DND-41 (cell line): ENCODE results near the gene MREG.

ENCODE experiments used
- ATAC-seq: fragments of 200-7000 bp; cut with Tn5 transposase; 3 replicates; pipeline ENCODE4 v1.9.1; 2021; ENCODE audit warnings: low read depth; ENCODE audit not compliant: insufficient read depth
- DNase-seq: peaks from one replicate; pipeline ENCODE4 v3.0.0-alpha.2; 2020
- H2AFZ ChIP-seq: 2 replicates; pipeline ENCODE4 v1.6.0; 2012; ENCODE audit warnings: low read depth, low read length
- H3K27ac ChIP-seq: 2 replicates; pipeline ENCODE4 v1.5.1; 2012; ENCODE audit warnings: low read length, inconsistent platforms
- H3K27me3 ChIP-seq: fragments of 200-600 bp; sonication (generic); 2 replicates; pipeline ENCODE4 v1.6.0; 2012; ENCODE audit warnings: low read length, mild to moderate bottlenecking, inconsistent platforms; ENCODE audit not compliant: insufficient read depth, poor library complexity
- H3K36me3 ChIP-seq: 2 replicates; pipeline ENCODE4 v1.5.1; 2012; ENCODE audit warnings: low read length, inconsistent platforms; ENCODE audit not compliant: insufficient read depth
- H3K4me1 ChIP-seq: 2 replicates; pipeline ENCODE4 v1.5.1; 2012; ENCODE audit warnings: mild to moderate bottlenecking, low read length; ENCODE audit not compliant: insufficient read depth
- H3K4me2 ChIP-seq: 2 replicates; pipeline ENCODE4 v1.6.0; 2012; ENCODE audit warnings: mild to moderate bottlenecking, moderate library complexity, low read length, inconsistent platforms; ENCODE audit not compliant: insufficient read depth
- H3K4me3 ChIP-seq, 2 experiments: fragments of 200-600 bp in 1 of 2; shearing (Covaris generic) in 1 of 2; 2 replicates each; pipeline ENCODE4 v1.5.1; 2012 to 2016; ENCODE audit warnings: inconsistent platforms in 2 of 2, low read length in 2 of 2, mild to moderate bottlenecking in 2 of 2, low read depth in 1 of 2, moderate library complexity in 1 of 2
- H3K79me2 ChIP-seq: 2 replicates; pipeline ENCODE4 v1.6.0; 2012; ENCODE audit warnings: low read length, inconsistent platforms; ENCODE audit not compliant: insufficient read depth
- H3K9ac ChIP-seq: 2 replicates; pipeline ENCODE4 v1.6.0; 2012; ENCODE audit warnings: low read depth, mild to moderate bottlenecking, inconsistent platforms, low read length, moderate library complexity
- H3K9me3 ChIP-seq: 2 replicates; pipeline ENCODE4 v1.5.1; 2012; ENCODE audit warnings: low read length, moderate library complexity, mild to moderate bottlenecking, inconsistent platforms; ENCODE audit not compliant: insufficient read depth, severe bottlenecking
- H4K20me1 ChIP-seq: 2 replicates; pipeline ENCODE4 v1.6.0; 2012; ENCODE audit warnings: low read length; ENCODE audit not compliant: insufficient read depth
- EZH2 ChIP-seq: IDR thresholded peaks from 3 replicates; pipeline ENCODE4 v1.6.1; 2012; ENCODE audit warnings: borderline replicate concordance, low read depth, mild to moderate bottlenecking, moderate library complexity, low read length, inconsistent platforms; ENCODE audit not compliant: severe bottlenecking
- TF ChIP-seq, protein P1 (sequence below): IDR thresholded peaks from 2 replicates; pipeline ENCODE4 v1.5.1; 2012; ENCODE audit warnings: borderline replicate concordance, low read length, moderate library complexity, mild to moderate bottlenecking; ENCODE audit not compliant: poor library complexity, severe bottlenecking; ENCODE audit errors: extremely low read depth

MREG gene

DNA sequence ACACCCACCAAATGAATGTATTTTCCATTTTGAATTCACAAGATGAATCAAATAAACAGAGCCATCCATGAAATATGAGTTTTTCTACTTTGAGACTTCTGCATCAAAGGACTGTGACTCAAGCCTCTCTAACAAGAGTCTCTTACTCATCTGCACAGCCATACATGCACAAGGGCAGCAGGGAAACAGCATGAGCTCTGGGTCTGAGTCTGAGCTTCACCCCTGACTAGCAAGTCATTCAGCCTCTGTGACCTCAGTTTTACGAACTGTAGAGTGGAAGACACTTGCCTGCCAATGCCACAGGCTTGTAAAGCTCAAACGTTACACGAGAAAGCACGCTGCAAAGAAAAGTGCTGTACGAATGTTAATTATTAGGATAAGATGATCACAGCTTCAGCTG, 42.9 kb downstream of the MREG start:
- ATAC-seq (no peak), DNase-seq (no peak)
- Histone ChIP-seq H3K4me1 (no peaks in the 10 kb centered on the region), H3K9me3 (no peaks in the 10 kb centered on the region), H3K4me3 (no peak overlapping the region), H3K79me2 (peaks cover 6% of the 10 kb centered on the region; the same call in 1 of the 2 replicates), H2AFZ (no peak overlapping the region), H3K27ac (no peak overlapping the region), H4K20me1 (peaks cover 10% of the 10 kb centered on the region), H3K27me3 (no peaks in the 10 kb centered on the region), H3K9ac (no peak overlapping the region), H3K36me3 (0 out of 2 replicates have a peak, but pooled peaks cover 2% of the 10 kb centered on the region), H3K4me2 (no peak overlapping the region)
- TF ChIP-seq EZH2: no peak
- TF ChIP-seq, protein P1, sequence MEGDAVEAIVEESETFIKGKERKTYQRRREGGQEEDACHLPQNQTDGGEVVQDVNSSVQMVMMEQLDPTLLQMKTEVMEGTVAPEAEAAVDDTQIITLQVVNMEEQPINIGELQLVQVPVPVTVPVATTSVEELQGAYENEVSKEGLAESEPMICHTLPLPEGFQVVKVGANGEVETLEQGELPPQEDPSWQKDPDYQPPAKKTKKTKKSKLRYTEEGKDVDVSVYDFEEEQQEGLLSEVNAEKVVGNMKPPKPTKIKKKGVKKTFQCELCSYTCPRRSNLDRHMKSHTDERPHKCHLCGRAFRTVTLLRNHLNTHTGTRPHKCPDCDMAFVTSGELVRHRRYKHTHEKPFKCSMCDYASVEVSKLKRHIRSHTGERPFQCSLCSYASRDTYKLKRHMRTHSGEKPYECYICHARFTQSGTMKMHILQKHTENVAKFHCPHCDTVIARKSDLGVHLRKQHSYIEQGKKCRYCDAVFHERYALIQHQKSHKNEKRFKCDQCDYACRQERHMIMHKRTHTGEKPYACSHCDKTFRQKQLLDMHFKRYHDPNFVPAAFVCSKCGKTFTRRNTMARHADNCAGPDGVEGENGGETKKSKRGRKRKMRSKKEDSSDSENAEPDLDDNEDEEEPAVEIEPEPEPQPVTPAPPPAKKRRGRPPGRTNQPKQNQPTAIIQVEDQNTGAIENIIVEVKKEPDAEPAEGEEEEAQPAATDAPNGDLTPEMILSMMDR: no peak

DNA sequence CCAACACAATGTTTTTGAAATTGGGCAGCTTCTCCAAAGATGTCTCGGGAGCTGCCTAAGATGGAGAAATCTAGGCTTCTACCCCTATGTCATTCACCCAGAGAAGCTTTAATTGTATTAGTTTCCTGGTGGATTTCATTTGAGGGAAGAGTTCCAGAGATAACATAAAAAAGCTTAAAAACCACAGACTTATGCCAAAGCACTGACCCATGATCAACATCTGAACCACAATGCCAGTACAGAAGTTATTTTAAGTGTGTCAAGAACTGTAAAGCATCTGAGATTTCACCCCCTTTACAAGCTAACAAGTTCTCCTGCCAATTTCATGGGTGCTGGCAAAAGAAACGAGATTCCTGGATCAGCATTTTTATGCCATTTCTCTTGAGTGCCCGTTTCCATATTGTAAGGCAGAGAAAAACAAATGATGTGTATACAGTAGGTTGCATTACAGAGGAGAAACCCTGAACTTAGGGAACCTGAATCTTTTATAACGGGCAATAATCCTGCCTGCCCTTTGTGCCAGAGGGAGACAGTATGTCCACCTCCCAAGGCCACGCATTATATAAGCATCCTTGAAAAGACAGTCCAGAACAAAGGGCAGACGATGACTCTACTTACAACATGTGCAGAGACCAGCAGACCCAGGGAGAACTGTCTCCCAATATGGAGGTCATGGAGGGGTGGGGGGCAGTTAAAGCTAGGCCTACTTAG, 44.1 kb downstream of the MREG start:
- H3K27ac ChIP-seq: no peak overlapping the region
- H4K20me1 ChIP-seq: peaks cover 4% of the 10 kb centered on the region
- DNase-seq: no peak

GRCh38 chr2:215968499-215968898, 44.9 kb downstream of the MREG start:
- no peaks in the 10 kb centered on the region for H3K4me1 ChIP-seq
- no peak for TF ChIP-seq EZH2
- TF ChIP-seq, protein P1: no peak
- no peak overlapping the region for H3K27ac ChIP-seq
- H4K20me1 ChIP-seq: peaks cover 3% of the 10 kb centered on the region; the same call in 1 of the 2 replicates
- no peaks in the 10 kb centered on the region for H3K27me3 ChIP-seq
- no peak overlapping the region for H3K4me2 ChIP-seq
- DNase-seq (no peak), ATAC-seq (no peak)
- H3K36me3 ChIP-seq: no peaks in the 10 kb centered on the region
- no peak overlapping the region for H3K9ac ChIP-seq
- H3K4me3 ChIP-seq: no peak overlapping the region
- H2AFZ ChIP-seq: no peak overlapping the region
- H3K79me2 ChIP-seq: peaks cover 4% of the 10 kb centered on the region; the same call in 1 of the 2 replicates
- no peaks in the 10 kb centered on the region for H3K9me3 ChIP-seq

More for the DNA sequence above, 44.1 kb downstream of the MREG start:
- Histone ChIP-seq H3K4me2 (no peak overlapping the region), H3K9me3 (no peaks in the 10 kb centered on the region), H3K4me3 (no peak overlapping the region), H3K9ac (no peak overlapping the region), H3K36me3 (no peaks in the 10 kb centered on the region), H3K4me1 (no peaks in the 10 kb centered on the region), H3K27me3 (no peaks in the 10 kb centered on the region), H3K79me2 (peaks cover 6% of the 10 kb centered on the region; the same call in 1 of the 2 replicates), H2AFZ (no peak overlapping the region)
- TF ChIP-seq, protein P1: no peak
- no peak for ATAC-seq
